Natural killer cell (primary cell): ENCODE data around the gene NEDD4L. TPM values are rescaled to one million over a fixed set of nuclear protein-coding genes. Genes with fewer than 3 reads are reported as not detected.

ENCODE experiments used
- ATAC-seq, 3 donors: fragments of 150-1000 bp in 2 of 3; fragments of 200-7000 bp in 1 of 3; cut with Tn5 transposase; 1 replicate in 1 of 3; 2 replicates in 2 of 3; pipeline ENCODE4 v1.10.0; 2021; ENCODE audit warnings: mild to moderate bottlenecking in 2 of 3, moderate library complexity in 2 of 3
- DNase-seq, 2 donors: peaks; one replicate each; pipeline versions ENCODE4 v3.0.0 to v3.0.0-alpha.2; 2013 to 2021; ENCODE audit warnings: mixed read lengths in 1 of 2
- H3K27ac ChIP-seq: one replicate; pipeline ENCODE4 v1.5.1; 2013; ENCODE audit warnings: mild to moderate bottlenecking, low read length
- H3K27me3 ChIP-seq: one replicate; pipeline ENCODE4 v1.6.1; 2013; ENCODE audit warnings: low read length; ENCODE audit not compliant: control insufficient read depth, insufficient read depth
- H3K36me3 ChIP-seq: one replicate; pipeline ENCODE4 v1.6.1; 2013; ENCODE audit warnings: low read length; ENCODE audit not compliant: control insufficient read depth, insufficient read depth
- H3K4me1 ChIP-seq: one replicate; pipeline ENCODE4 v1.6.1; 2013; ENCODE audit warnings: low read length; ENCODE audit not compliant: control insufficient read depth, insufficient read depth
- H3K4me3 ChIP-seq: one replicate; pipeline ENCODE4 v1.5.1; 2013; ENCODE audit warnings: low read length
- H3K9me3 ChIP-seq: one replicate; pipeline ENCODE4 v1.6.1; 2013; ENCODE audit warnings: low read length; ENCODE audit not compliant: control insufficient read depth, insufficient read depth
- H3K27ac Mint-ChIP-seq, 2 donors: one replicate each; pipeline ENCODE4 v1.8.0; 2022; ENCODE audit warnings: mild to moderate bottlenecking in 2 of 2, mixed read lengths in 2 of 2, moderate library complexity in 1 of 2
- H3K27me3 Mint-ChIP-seq, 2 donors: one replicate each; pipeline ENCODE4 v1.8.0; 2022; ENCODE audit warnings: low read depth in 2 of 2, mixed read lengths in 2 of 2
- H3K36me3 Mint-ChIP-seq: one replicate; pipeline ENCODE4 v1.8.0; 2022; ENCODE audit warnings: mixed read lengths
- H3K4me1 Mint-ChIP-seq, 2 donors: one replicate each; pipeline ENCODE4 v1.8.0; 2022; ENCODE audit warnings: mixed read lengths in 2 of 2
- H3K4me3 Mint-ChIP-seq: one replicate; pipeline ENCODE4 v1.8.0; 2022; ENCODE audit warnings: mild to moderate bottlenecking, moderate library complexity, mixed read lengths
- H3K9me3 Mint-ChIP-seq, 2 donors: one replicate each; pipeline ENCODE4 v1.8.0; 2022; ENCODE audit warnings: mixed read lengths in 2 of 2
- WGBS: methylation state at CpG from one replicate; pipeline ENCODE4 v1.1.7; 2013; ENCODE audit warnings: missing lambda C conversion rate; ENCODE audit not compliant: insufficient coverage; 5-methylcytosine and 5-hydroxymethylcytosine counted together
- intact Hi-C: fragments of 100-400 bp; cut with micrococcal nuclease; formaldehyde crosslinking; loops from one replicate; pipeline ENCODE4 v1.14.2; 2022
- total RNA-seq, 4 donors: library from RNA; stranded (reverse); fragments of 120-200 nt in 1 of 4; gene quantifications; one replicate each; pipeline versions ENCODE4 v1.2.3 to v1.2.4, GENCODE V29; 2013 to 2022
- TF ChIP-seq, protein P1 (sequence below): fragments of 200-600 bp; IDR thresholded peaks from one replicate; pipeline ENCODE4 v1.8.0; 2022; ENCODE audit warnings: antibody characterized with exemption

NEDD4L gene
- total RNA-seq, 3 donors from 2014 or later (not counting 1 experiment from before 2014, with no cell fraction given): 3.4 to 15.3 (median 14.3) TPM

DNA sequence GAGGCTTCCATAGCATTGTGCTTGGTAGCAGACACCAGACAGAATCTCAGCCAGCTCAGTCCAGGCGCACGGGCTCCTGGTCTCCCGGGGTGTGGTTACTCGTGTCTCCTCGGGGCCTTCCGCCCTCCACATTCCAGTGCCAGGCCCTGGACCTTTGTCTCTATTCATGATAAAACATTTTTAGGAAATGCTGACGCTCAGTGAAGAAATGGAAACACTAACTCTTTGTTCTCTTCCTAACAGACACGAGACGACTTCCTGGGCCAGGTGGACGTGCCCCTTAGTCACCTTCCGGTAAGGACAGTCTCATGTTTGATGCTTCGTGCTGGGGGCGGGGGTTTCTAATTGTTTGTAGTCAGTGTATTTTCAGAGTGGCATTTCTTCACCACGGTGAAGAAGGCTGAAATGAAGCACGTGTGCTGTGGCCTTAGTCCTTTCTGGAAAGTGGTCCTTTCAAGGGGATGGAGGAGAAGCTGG is 271.8 kb downstream of the NEDD4L start:
- intact Hi-C loops: no loop called here
- Histone ChIP-seq H3K27ac (no peak overlapping the region), H3K4me3 (no peak overlapping the region), H3K4me1 (no peaks in the 10 kb centered on the region), H3K9me3 (no peaks in the 10 kb centered on the region), H3K27me3 (no peaks in the 10 kb centered on the region), H3K36me3 (no peaks in the 10 kb centered on the region)
- no peak for ATAC-seq
- WGBS: 93% methylated on average over 15 of the region's 15 CpGs
- Mint-ChIP-seq H3K27ac (no peak overlapping the region), H3K4me3 (no peak overlapping the region), H3K27me3 (no peaks in the 10 kb centered on the region), H3K9me3 (no peaks in the 10 kb centered on the region), H3K36me3 (no peaks in the 10 kb centered on the region), H3K4me1 (peaks cover 0 to 4% of the 10 kb centered on the region in 2 donors)
- TF ChIP-seq, protein P1, sequence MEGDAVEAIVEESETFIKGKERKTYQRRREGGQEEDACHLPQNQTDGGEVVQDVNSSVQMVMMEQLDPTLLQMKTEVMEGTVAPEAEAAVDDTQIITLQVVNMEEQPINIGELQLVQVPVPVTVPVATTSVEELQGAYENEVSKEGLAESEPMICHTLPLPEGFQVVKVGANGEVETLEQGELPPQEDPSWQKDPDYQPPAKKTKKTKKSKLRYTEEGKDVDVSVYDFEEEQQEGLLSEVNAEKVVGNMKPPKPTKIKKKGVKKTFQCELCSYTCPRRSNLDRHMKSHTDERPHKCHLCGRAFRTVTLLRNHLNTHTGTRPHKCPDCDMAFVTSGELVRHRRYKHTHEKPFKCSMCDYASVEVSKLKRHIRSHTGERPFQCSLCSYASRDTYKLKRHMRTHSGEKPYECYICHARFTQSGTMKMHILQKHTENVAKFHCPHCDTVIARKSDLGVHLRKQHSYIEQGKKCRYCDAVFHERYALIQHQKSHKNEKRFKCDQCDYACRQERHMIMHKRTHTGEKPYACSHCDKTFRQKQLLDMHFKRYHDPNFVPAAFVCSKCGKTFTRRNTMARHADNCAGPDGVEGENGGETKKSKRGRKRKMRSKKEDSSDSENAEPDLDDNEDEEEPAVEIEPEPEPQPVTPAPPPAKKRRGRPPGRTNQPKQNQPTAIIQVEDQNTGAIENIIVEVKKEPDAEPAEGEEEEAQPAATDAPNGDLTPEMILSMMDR: no peak
- no peak for DNase-seq

DNA sequence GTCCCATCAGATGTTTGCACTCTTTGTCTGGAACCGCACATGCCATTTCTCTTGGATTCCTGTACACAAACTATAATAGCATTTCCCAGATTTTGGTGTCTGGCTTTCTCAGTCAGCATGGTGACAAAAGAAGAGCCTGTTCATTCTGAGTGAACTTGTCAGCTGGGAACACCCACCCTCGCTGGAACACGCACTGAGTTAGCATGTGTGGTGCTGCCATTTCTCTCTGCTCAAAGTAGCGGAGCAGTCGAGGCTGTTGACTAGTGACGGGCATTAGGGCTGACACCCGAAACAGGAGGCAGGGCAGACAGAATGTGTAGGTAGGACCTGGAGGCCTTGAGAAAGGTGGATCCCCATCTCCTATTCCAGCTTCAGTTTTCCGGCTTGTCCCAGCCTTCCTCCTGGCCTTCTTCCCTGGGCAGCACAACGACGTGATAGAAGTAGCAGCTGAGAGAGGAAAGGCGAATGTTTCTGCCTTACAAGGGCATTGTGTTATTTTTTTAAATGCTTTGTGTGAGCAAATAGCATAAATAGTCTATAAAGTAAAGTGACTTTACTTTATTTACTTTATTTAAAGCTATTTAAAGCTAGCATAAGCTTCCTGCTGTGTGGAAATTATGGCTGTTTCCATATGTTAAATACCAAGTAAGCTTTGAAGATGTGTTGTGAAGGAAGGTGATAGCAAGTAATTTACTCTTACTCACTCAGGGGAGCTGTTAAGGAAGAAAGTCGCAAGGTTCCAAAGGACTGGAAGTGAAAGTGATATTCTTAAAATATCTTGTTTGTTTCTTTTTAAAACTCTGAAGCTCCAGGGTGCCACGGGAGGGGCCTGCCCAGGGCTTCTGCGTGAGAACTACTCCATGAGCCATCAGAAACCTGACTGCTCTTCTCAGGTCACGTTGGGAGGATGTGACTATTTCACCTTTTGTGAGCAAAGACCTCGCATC is 272.6 kb downstream of the NEDD4L start:
- Histone ChIP-seq H3K27ac (no peak overlapping the region), H3K9me3 (no peaks in the 10 kb centered on the region), H3K36me3 (no peaks in the 10 kb centered on the region), H3K4me3 (no peak overlapping the region), H3K27me3 (no peaks in the 10 kb centered on the region), H3K4me1 (no peaks in the 10 kb centered on the region)
- H3K27me3 Mint-ChIP-seq: peaks cover 0 to 5% of the 10 kb centered on the region in 2 donors
- H3K27ac Mint-ChIP-seq: no peak overlapping the region
- no peak overlapping the region for H3K4me3 Mint-ChIP-seq
- no peaks in the 10 kb centered on the region for H3K9me3 Mint-ChIP-seq
- TF ChIP-seq, protein P1: no peak
- no peaks in the 10 kb centered on the region for H3K36me3 Mint-ChIP-seq
- peak in 1 of 2 donors; percentile 48 for DNase-seq
- intact Hi-C loops: no loop called here
- ATAC-seq: no peak
- 72% methylated on average over 13 of the region's 16 CpGs for WGBS
- H3K4me1 Mint-ChIP-seq: no peaks in the 10 kb centered on the region

DNA sequence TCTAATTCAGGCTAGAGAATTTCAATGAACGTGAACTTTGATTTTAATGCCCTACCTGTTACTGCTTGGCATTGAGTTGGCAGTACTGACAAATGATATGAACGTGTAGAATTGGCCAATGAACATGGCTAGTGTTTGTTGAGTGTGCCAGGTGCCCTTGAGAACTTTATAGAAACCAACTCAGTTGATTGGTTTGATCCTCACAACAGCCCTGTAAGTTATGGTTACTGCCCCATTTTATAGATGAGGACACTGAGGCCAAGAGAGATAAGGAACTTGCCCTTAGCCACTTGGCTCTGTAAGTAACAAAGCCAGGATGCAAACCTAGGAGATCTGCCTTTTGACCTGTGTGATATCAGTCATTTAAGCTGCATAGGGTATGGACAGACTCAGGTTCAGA is 275.7 kb downstream of the NEDD4L start:
- Mint-ChIP-seq H3K36me3 (no peaks in the 10 kb centered on the region), H3K4me3 (no peak overlapping the region), H3K27me3 (peaks cover 0 to 5% of the 10 kb centered on the region in 2 donors), H3K4me1 (no peaks in the 10 kb centered on the region), H3K27ac (no peak overlapping the region), H3K9me3 (no peaks in the 10 kb centered on the region)
- no peaks in the 10 kb centered on the region for H3K9me3 ChIP-seq
- no peaks in the 10 kb centered on the region for H3K27me3 ChIP-seq
- DNase-seq (no peak), ATAC-seq (no peak)
- WGBS: 90% methylated on average over 2 of the region's 2 CpGs
- no peak overlapping the region for H3K27ac ChIP-seq
- no peak overlapping the region for H3K4me3 ChIP-seq
- H3K36me3 ChIP-seq: no peaks in the 10 kb centered on the region
- no peaks in the 10 kb centered on the region for H3K4me1 ChIP-seq
- intact Hi-C loops: no loop called here
- TF ChIP-seq, protein P1: no peak
